ENCODE data around the gene ATAD2B.

The ATAD2B gene

GRCh38 chr2:23826040-23826439 is 100.9 kb downstream of the ATAD2B start:
- no peak overlapping the region for H2AFZ ChIP-seq (ENCODE audit: insufficient read depth, low read length, poor library complexity)
- H3K27ac ChIP-seq (ENCODE audit: low read depth, low read length) = no peak overlapping the region
- no peak overlapping the region for H3K4me2 ChIP-seq (ENCODE audit: low read length)
- no peaks in the 10 kb centered on the region for H3K4me1 ChIP-seq (ENCODE audit: control insufficient read depth in 1 of 2, insufficient read depth in 2 of 2, low read length in 2 of 2)
- H2BK5ac ChIP-seq (ENCODE audit: low read depth, low read length, poor library complexity) = no peak overlapping the region
- no peak overlapping the region for H3K23ac ChIP-seq (ENCODE audit: low read length)
- peaks cover 2% of the 10 kb centered on the region for H3K9me3 ChIP-seq (ENCODE audit: insufficient read depth, low read depth, low read length)
- H3K36me3 ChIP-seq (ENCODE audit: control insufficient read depth in 1 of 2, insufficient read depth in 2 of 2, low read length in 2 of 2) = peaks cover 10% of the 10 kb centered on the region in 2 experiments
- H3K4me3 ChIP-seq (ENCODE audit: low read depth, low read length) = no peak overlapping the region
- no peak overlapping the region for H3K18ac ChIP-seq (ENCODE audit: low read length)
- no peak overlapping the region for H2BK12ac ChIP-seq (ENCODE audit: low read length)
- no peaks in the 10 kb centered on the region for H3K27me3 ChIP-seq (ENCODE audit: insufficient read depth, low read length)
- no peaks in the 10 kb centered on the region for H3K79me1 ChIP-seq (ENCODE audit: low read length)
- H3K79me2 ChIP-seq (ENCODE audit: control insufficient read depth, insufficient read depth, low read length, poor library complexity) = no peaks in the 10 kb centered on the region
- no peak overlapping the region for H4K8ac ChIP-seq (ENCODE audit: low read depth, low read length)
- no peak overlapping the region for H4K91ac ChIP-seq (ENCODE audit: low read depth, low read length)
- no peak overlapping the region for H3K4ac ChIP-seq (ENCODE audit: low read depth, low read length)
- no peak overlapping the region for H2BK120ac ChIP-seq (ENCODE audit: insufficient read depth, low read length, poor library complexity)
- H4K12ac ChIP-seq (ENCODE audit: low read depth, low read length) = no peak overlapping the region
- no peak overlapping the region for H2AK5ac ChIP-seq (ENCODE audit: low read length)
- no peak for DNase-seq
- no CpG with 5 or more reads among the region's 2 CpGs for WGBS (ENCODE audit: extremely low coverage, insufficient coverage, insufficient read length)
- H3K9ac ChIP-seq (ENCODE audit: low read length) = no peak overlapping the region
- H3K14ac ChIP-seq (ENCODE audit: low read length) = no peak overlapping the region

GRCh38 chr2:23824777-23825212 is 102.1 kb downstream of the ATAD2B start:
- no peak overlapping the region for H4K91ac ChIP-seq (ENCODE audit: low read depth, low read length)
- no peak overlapping the region for H4K12ac ChIP-seq (ENCODE audit: low read depth, low read length)
- H3K9ac ChIP-seq (ENCODE audit: low read length) = no peak overlapping the region
- no peak overlapping the region for H3K18ac ChIP-seq (ENCODE audit: low read length)
- H3K27ac ChIP-seq (ENCODE audit: low read depth, low read length) = no peak overlapping the region
- no peaks in the 10 kb centered on the region for H3K27me3 ChIP-seq (ENCODE audit: insufficient read depth, low read length)
- H2AFZ ChIP-seq (ENCODE audit: insufficient read depth, low read length, poor library complexity) = no peak overlapping the region
- no peak overlapping the region for H3K4ac ChIP-seq (ENCODE audit: low read depth, low read length)
- no peak overlapping the region for H2BK12ac ChIP-seq (ENCODE audit: low read length)
- no peak overlapping the region for H3K14ac ChIP-seq (ENCODE audit: low read length)
- no peaks in the 10 kb centered on the region for H3K4me1 ChIP-seq (ENCODE audit: control insufficient read depth in 1 of 2, insufficient read depth in 2 of 2, low read length in 2 of 2)
- peaks cover 10% of the 10 kb centered on the region in 2 experiments for H3K36me3 ChIP-seq (ENCODE audit: control insufficient read depth in 1 of 2, insufficient read depth in 2 of 2, low read length in 2 of 2)
- H2BK5ac ChIP-seq (ENCODE audit: low read depth, low read length, poor library complexity) = no peak overlapping the region
- H3K23ac ChIP-seq (ENCODE audit: low read length) = no peak overlapping the region
- peak in 1 of 2 donors; percentile 78 for DNase-seq
- no peaks in the 10 kb centered on the region for H3K79me1 ChIP-seq (ENCODE audit: low read length)
- H3K9me3 ChIP-seq (ENCODE audit: insufficient read depth, low read depth, low read length) = peaks cover 2% of the 10 kb centered on the region
- no peak overlapping the region for H2AK5ac ChIP-seq (ENCODE audit: low read length)
- no peaks in the 10 kb centered on the region for H3K79me2 ChIP-seq (ENCODE audit: control insufficient read depth, insufficient read depth, low read length, poor library complexity)
- H3K4me2 ChIP-seq (ENCODE audit: low read length) = no peak overlapping the region
- no peak overlapping the region for H4K8ac ChIP-seq (ENCODE audit: low read depth, low read length)
- no CpG with 5 or more reads among the region's 2 CpGs for WGBS (ENCODE audit: extremely low coverage, insufficient coverage, insufficient read length)
- no peak overlapping the region for H2BK120ac ChIP-seq (ENCODE audit: insufficient read depth, low read length, poor library complexity)
- no peak overlapping the region for H3K4me3 ChIP-seq (ENCODE audit: low read depth, low read length)

- Histone ChIP-seq H3K27ac (ENCODE audit: low read depth, low read length) (no peak overlapping the region), H3K79me2 (ENCODE audit: control insufficient read depth, insufficient read depth, low read length, poor library complexity) (no peaks in the 10 kb centered on the region), H3K23ac (ENCODE audit: low read length) (no peak overlapping the region), H2AFZ (ENCODE audit: insufficient read depth, low read length, poor library complexity) (no peak overlapping the region), H3K4me3 (ENCODE audit: low read depth, low read length) (no peak overlapping the region), H3K18ac (ENCODE audit: low read length) (no peak overlapping the region), H4K12ac (ENCODE audit: low read depth, low read length) (no peak overlapping the region), H3K9ac (ENCODE audit: low read length) (no peak overlapping the region), H2BK5ac (ENCODE audit: low read depth, low read length, poor library complexity) (no peak overlapping the region), H3K79me1 (ENCODE audit: low read length) (no peaks in the 10 kb centered on the region), H2BK120ac (ENCODE audit: insufficient read depth, low read length, poor library complexity) (no peak overlapping the region), H3K4ac (ENCODE audit: low read depth, low read length) (no peak overlapping the region), H4K8ac (ENCODE audit: low read depth, low read length) (no peak overlapping the region), H2BK12ac (ENCODE audit: low read length) (no peak overlapping the region), H3K14ac (ENCODE audit: low read length) (no peak overlapping the region), H3K9me3 (ENCODE audit: insufficient read depth, low read depth, low read length) (no peaks in the 10 kb centered on the region), H3K4me1 (ENCODE audit: control insufficient read depth in 1 of 2, insufficient read depth in 2 of 2, low read length in 2 of 2) (no peaks in the 10 kb centered on the region), H3K36me3 (ENCODE audit: control insufficient read depth in 1 of 2, insufficient read depth in 2 of 2, low read length in 2 of 2) (peaks cover 8 to 10% of the 10 kb centered on the region in 2 experiments), H4K91ac (ENCODE audit: low read depth, low read length) (no peak overlapping the region), H3K27me3 (ENCODE audit: insufficient read depth, low read length) (no peaks in the 10 kb centered on the region), H2AK5ac (ENCODE audit: low read length) (no peak overlapping the region), H3K4me2 (ENCODE audit: low read length) (no peak overlapping the region)
- WGBS (ENCODE audit: extremely low coverage, insufficient coverage, insufficient read length) = no CpG with 5 or more reads among the region's 4 CpGs
- no peak for DNase-seq
Observed at GRCh38 chr2:23823863-23824262, 103.1 kb downstream of the ATAD2B start.

GRCh38 chr2:23814963-23815362 is 112.0 kb downstream of the ATAD2B start:
- no peak for DNase-seq
- Histone ChIP-seq H3K79me1 (ENCODE audit: low read length) (no peaks in the 10 kb centered on the region), H2AFZ (ENCODE audit: insufficient read depth, low read length, poor library complexity) (no peak overlapping the region), H3K23ac (ENCODE audit: low read length) (no peak overlapping the region), H4K8ac (ENCODE audit: low read depth, low read length) (no peak overlapping the region), H3K4me3 (ENCODE audit: low read depth, low read length) (no peak overlapping the region), H4K12ac (ENCODE audit: low read depth, low read length) (no peak overlapping the region), H3K4me1 (ENCODE audit: control insufficient read depth in 1 of 2, insufficient read depth in 2 of 2, low read length in 2 of 2) (no peaks in the 10 kb centered on the region), H2BK12ac (ENCODE audit: low read length) (no peak overlapping the region), H3K27me3 (ENCODE audit: insufficient read depth, low read length) (no peaks in the 10 kb centered on the region), H2BK120ac (ENCODE audit: insufficient read depth, low read length, poor library complexity) (no peak overlapping the region), H3K79me2 (ENCODE audit: control insufficient read depth, insufficient read depth, low read length, poor library complexity) (no peaks in the 10 kb centered on the region), H3K4me2 (ENCODE audit: low read length) (no peak overlapping the region), H3K4ac (ENCODE audit: low read depth, low read length) (no peak overlapping the region), H3K27ac (ENCODE audit: low read depth, low read length) (no peak overlapping the region), H3K14ac (ENCODE audit: low read length) (no peak overlapping the region), H3K36me3 (ENCODE audit: control insufficient read depth in 1 of 2, insufficient read depth in 2 of 2, low read length in 2 of 2) (no peaks in the 10 kb centered on the region), H3K9me3 (ENCODE audit: insufficient read depth, low read depth, low read length) (no peaks in the 10 kb centered on the region), H3K18ac (ENCODE audit: low read length) (no peak overlapping the region), H2AK5ac (ENCODE audit: low read length) (no peak overlapping the region), H2BK5ac (ENCODE audit: low read depth, low read length, poor library complexity) (no peak overlapping the region), H4K91ac (ENCODE audit: low read depth, low read length) (no peak overlapping the region), H3K9ac (ENCODE audit: low read length) (no peak overlapping the region)
- no CpG with 5 or more reads among the region's 2 CpGs for WGBS (ENCODE audit: extremely low coverage, insufficient coverage, insufficient read length)
